T-helper 17 cell (primary cell): ENCODE results near the gene ZNF791. TPM values are rescaled to one million over a fixed set of nuclear protein-coding genes. Genes with fewer than 3 reads are reported as not detected.
A peak's percentile ranks its signal among the peaks of the same experiment; 100 is the strongest.
"Not testable (repeated sequence)": the region's sequence is repeated elsewhere in the genome, so short reads cannot be mapped to it uniquely, and the experiment has no call there.

Experiments used
- ATAC-seq: fragments of 150-1000 bp; cut with Tn5 transposase; 2 replicates; pipeline ENCODE4 v1.10.0; 2021; ENCODE audit warnings: mild to moderate bottlenecking, moderate library complexity
- DNase-seq, 3 donors: peaks; one replicate each; pipeline versions ENCODE4 v3.0.0 to v3.0.0-alpha.2; 2020 to 2021
- H3K9me3 ChIP-seq: one replicate; pipeline ENCODE4 v1.7.0; 2013; ENCODE audit warnings: low read length, mild to moderate bottlenecking; ENCODE audit not compliant: control insufficient read depth, poor library complexity, severe bottlenecking
- H3K27ac Mint-ChIP-seq: one replicate; pipeline ENCODE4 v1.8.0; 2022; ENCODE audit warnings: mild to moderate bottlenecking, moderate library complexity, mixed read lengths
- H3K27me3 Mint-ChIP-seq: one replicate; pipeline ENCODE4 v1.8.0; 2022; ENCODE audit warnings: mixed read lengths
- H3K36me3 Mint-ChIP-seq: one replicate; pipeline ENCODE4 v1.8.0; 2022; ENCODE audit warnings: low read depth, mixed read lengths
- H3K4me1 Mint-ChIP-seq: one replicate; pipeline ENCODE4 v1.8.0; 2022; ENCODE audit warnings: mild to moderate bottlenecking, mixed read lengths
- H3K4me3 Mint-ChIP-seq: one replicate; pipeline ENCODE4 v1.8.0; 2022; ENCODE audit warnings: mild to moderate bottlenecking, moderate library complexity, mixed read lengths
- total RNA-seq, 4 donors: library from RNA in 2 of 4; stranded (reverse) in 2 of 4; gene quantifications; one replicate each; pipeline ENCODE4 v1.2.3 and lab custom pipeline; 2022 to 2026

Gene ZNF791
- total RNA-seq, 2 donors from 2014 or later = 46.2 to 47.0 TPM

DNA sequence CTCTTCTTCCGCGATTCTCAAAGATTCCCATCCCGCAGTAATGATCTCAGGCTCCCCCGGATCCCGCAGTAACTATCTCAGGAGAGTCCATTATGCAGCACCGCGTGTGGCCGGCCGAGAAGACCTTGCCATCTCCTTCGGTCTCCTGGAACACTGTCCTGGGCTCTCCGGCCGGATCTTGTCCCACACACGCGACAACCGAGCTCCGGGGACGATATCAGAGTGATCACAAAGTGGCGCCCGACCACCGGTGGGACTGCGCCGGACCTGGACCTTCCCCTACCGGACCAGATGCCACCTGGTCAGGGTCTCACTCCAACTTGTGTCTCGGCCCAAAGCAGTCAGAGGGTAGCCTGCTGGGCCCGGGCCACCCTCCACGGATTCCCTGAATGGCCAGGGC lies 31.8 kb downstream of the ZNF791 start:
- H3K4me3 Mint-ChIP-seq = no peak overlapping the region
- no peaks in the 10 kb centered on the region for H3K9me3 ChIP-seq
- H3K4me1 Mint-ChIP-seq = peaks cover 6% of the 10 kb centered on the region
- H3K27me3 Mint-ChIP-seq = no peaks in the 10 kb centered on the region
- H3K36me3 Mint-ChIP-seq = no peaks in the 10 kb centered on the region
- peak overlapping the region; percentile 27 for H3K27ac Mint-ChIP-seq
- ATAC-seq = no peak
- no peak for DNase-seq

DNA sequence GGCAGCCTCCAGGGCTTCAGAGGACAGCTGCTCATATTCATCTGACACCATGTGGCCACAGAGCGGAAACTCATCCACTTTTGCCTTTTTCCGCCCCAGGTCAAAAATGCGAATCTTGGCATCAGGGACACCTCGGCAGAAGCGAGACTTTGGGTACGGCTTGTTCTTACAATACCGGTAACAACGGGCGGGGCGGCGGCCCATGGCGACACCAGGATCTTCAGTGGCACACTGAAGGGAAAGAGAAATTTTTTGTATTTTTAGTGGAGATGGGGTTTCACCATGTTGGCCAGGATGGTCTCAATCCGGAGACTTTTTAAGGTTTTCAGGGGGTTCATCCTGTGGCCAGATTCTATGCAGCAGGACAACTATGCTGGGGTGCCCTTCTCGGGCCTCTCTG lies 33.0 kb downstream of the ZNF791 start:
- not testable (repeated sequence) for H3K36me3 Mint-ChIP-seq, H3K4me3 Mint-ChIP-seq, H3K4me1 Mint-ChIP-seq, ATAC-seq, H3K27me3 Mint-ChIP-seq, H3K9me3 ChIP-seq, DNase-seq, H3K27ac Mint-ChIP-seq

DNA sequence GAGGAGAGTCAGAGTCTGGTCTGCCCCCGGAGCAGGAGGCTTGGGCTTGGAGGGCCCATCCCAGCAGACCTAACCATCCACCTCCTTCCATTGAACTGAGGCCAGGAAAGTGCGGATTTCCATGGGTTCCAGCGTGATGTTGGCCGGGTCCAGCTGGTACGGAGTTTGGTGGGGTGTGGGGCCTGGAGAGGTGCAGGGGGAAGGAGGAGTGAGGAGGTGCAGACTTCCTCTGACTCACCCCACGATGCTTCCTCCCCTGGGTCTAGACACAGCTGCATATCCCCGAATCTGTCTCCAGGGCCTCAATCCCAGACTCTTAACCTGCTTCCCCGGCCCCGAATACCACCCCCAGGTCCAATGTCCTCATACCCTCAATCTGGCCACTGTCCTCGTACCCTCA lies 35.8 kb downstream of the ZNF791 start:
- Mint-ChIP-seq H3K4me1 (no peaks in the 10 kb centered on the region), H3K4me3 (peak overlapping the region; percentile 39), H3K36me3 (no peaks in the 10 kb centered on the region), H3K27ac (peak overlapping the region; percentile 51), H3K27me3 (no peaks in the 10 kb centered on the region)
- DNase-seq = no peak
- no peak for ATAC-seq
- H3K9me3 ChIP-seq = no peaks in the 10 kb centered on the region

- H3K9me3 ChIP-seq = no peaks in the 10 kb centered on the region
- peak overlapping the region; percentile 39 for H3K4me3 Mint-ChIP-seq
- H3K36me3 Mint-ChIP-seq = no peaks in the 10 kb centered on the region
- DNase-seq (no peak), ATAC-seq (no peak)
- no peaks in the 10 kb centered on the region for H3K27me3 Mint-ChIP-seq
- no peaks in the 10 kb centered on the region for H3K4me1 Mint-ChIP-seq
- no peak overlapping the region for H3K27ac Mint-ChIP-seq
Measured at GRCh38 chr19:12647047-12647446, 36.3 kb downstream of the ZNF791 start.

DNA sequence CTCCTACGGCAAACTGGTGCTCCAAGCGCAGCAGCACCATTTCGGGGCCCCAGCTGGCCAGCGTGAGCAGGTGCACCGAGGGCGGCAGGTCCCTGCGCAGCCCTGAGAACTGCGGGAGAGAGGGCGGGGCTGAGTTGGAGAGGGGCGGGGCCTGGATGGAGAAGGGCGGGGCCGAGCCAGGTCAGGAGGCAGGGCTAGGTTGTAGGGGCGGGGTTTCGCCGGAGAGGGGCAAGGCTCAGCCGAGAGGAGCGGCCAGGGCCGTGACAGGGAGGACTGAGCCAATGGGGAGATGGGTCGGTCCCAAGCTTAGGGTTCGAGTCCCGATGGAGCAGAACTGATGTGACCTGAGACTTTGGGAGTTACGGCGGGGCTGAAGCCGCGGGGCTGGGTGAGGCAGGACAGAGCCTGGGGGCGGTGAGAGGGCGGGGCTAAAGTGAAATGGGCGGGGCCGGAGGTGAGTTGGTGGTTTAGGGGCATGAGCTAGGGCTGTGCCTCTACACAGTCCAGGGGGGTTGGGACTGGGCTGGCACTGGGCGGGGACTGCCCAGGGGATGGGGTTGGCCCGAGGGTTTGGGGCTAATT lies 36.9 kb downstream of the ZNF791 start:
- ATAC-seq = peak; percentile 74
- no peak overlapping the region for H3K27ac Mint-ChIP-seq

DNA sequence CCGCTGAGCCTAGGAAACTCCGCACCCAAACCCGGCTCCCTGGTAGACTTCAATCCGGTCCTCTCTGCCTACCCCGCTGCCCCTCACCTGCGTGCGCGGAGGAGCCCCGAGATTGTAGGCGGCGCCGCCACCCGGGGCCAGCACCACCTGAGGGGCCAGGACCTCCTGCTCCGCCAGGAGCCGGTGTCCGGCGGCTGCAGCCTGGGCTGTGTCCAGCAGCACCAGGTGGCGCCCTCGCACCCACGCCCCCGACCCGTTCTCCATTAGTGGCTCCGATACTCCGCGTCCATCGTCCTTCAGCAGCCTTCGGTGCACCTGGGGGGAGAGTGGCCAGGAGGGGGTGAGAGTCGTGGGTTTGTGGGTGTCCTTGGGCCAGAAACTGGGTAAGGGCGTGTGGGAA lies 37.4 kb downstream of the ZNF791 start:
- Mint-ChIP-seq H3K36me3 (no peaks in the 10 kb centered on the region), H3K4me1 (no peaks in the 10 kb centered on the region), H3K27me3 (no peaks in the 10 kb centered on the region), H3K27ac (no peak overlapping the region), H3K4me3 (no peak overlapping the region)
- no peaks in the 10 kb centered on the region for H3K9me3 ChIP-seq
- ATAC-seq (no peak), DNase-seq (no peak)

More for the DNA sequence above, 36.9 kb downstream of the ZNF791 start:
- DNase-seq = peak in 1 of 3 donors; percentile 24
- Mint-ChIP-seq H3K27me3 (no peaks in the 10 kb centered on the region), H3K36me3 (no peaks in the 10 kb centered on the region), H3K4me1 (no peaks in the 10 kb centered on the region), H3K4me3 (peak overlapping the region; percentile 7)
- no peaks in the 10 kb centered on the region for H3K9me3 ChIP-seq

DNA sequence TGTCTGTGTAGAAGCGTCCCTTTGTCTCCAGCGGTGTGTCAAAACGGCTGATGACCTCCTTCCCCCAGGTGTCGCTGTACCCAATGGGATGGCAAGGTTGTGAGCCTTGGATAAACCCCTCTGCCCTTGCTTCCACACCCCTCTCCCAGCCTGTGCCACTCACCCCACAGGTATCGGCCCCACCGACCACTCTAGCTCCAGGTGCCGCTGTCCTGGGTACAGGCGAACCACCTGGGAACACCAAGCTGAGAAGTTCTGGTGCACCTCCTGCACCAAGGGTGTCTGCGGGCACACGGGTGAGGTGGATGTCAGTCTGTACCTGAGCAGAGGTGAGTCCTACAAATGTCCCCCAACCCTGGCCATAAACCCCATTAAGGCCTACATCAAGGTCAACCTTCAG lies 39.2 kb downstream of the ZNF791 start:
- no peak for ATAC-seq
- H3K4me3 Mint-ChIP-seq = no peak overlapping the region
- no peaks in the 10 kb centered on the region for H3K27me3 Mint-ChIP-seq
- H3K27ac Mint-ChIP-seq = no peak overlapping the region
- no peaks in the 10 kb centered on the region for H3K36me3 Mint-ChIP-seq
- H3K4me1 Mint-ChIP-seq = no peaks in the 10 kb centered on the region
- DNase-seq = no peak
- no peaks in the 10 kb centered on the region for H3K9me3 ChIP-seq

DNA sequence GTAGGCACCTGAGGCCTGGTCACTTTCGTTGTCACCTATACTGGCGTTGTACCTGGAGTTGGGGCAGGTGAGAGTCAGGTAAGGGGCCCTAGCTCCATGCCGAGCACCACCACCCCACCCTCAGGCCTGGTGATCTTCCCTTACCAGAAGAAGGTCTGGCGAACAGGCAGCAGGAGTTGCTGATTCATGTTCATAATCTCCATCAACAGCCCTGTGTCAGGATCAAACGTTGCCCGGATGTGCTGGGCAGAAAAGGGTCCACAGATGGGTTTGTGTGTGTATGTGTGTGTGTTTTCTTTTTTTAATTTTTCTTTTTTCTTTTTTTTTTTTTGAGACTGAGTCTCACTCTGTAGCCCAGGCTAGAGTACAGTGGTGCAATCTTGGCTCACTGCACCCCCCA lies 41.5 kb downstream of the ZNF791 start:
- Mint-ChIP-seq H3K4me3 (no peak overlapping the region), H3K4me1 (peaks cover 3% of the 10 kb centered on the region), H3K27ac (no peak overlapping the region), H3K36me3 (peaks cover 9% of the 10 kb centered on the region), H3K27me3 (no peaks in the 10 kb centered on the region)
- ATAC-seq = no peak
- DNase-seq = no peak
- no peaks in the 10 kb centered on the region for H3K9me3 ChIP-seq

- H3K27ac Mint-ChIP-seq = peak overlapping the region; percentile 41
- H3K36me3 Mint-ChIP-seq = peaks cover 16% of the 10 kb centered on the region
Measured at GRCh38 chr19:12655546-12655945, 44.8 kb downstream of the ZNF791 start.

GRCh38 chr19:12656899-12657571 lies 46.3 kb downstream of the ZNF791 start:
- peak; percentile 30 for ATAC-seq
- peaks cover 5% of the 10 kb centered on the region for H3K4me1 Mint-ChIP-seq

More at GRCh38 chr19:12655546-12655945, 44.8 kb downstream of the ZNF791 start:
- Mint-ChIP-seq H3K4me1 (peaks cover 5% of the 10 kb centered on the region), H3K27me3 (no peaks in the 10 kb centered on the region), H3K4me3 (no peak overlapping the region)
- no peak for ATAC-seq
- no peak for DNase-seq
- no peaks in the 10 kb centered on the region for H3K9me3 ChIP-seq

GRCh38 chr19:12657966-12658365 lies 47.2 kb downstream of the ZNF791 start:
- Mint-ChIP-seq H3K27me3 (no peaks in the 10 kb centered on the region), H3K4me1 (peaks cover 5% of the 10 kb centered on the region), H3K36me3 (peaks cover 16% of the 10 kb centered on the region), H3K4me3 (no peak overlapping the region), H3K27ac (no peak overlapping the region)
- no peak for DNase-seq
- no peak for ATAC-seq
- H3K9me3 ChIP-seq = no peaks in the 10 kb centered on the region

More at GRCh38 chr19:12656899-12657571, 46.3 kb downstream of the ZNF791 start:
- DNase-seq = no peak
- no peak overlapping the region for H3K27ac Mint-ChIP-seq
- no peak overlapping the region for H3K4me3 Mint-ChIP-seq
- peaks cover 16% of the 10 kb centered on the region for H3K36me3 Mint-ChIP-seq
- no peaks in the 10 kb centered on the region for H3K9me3 ChIP-seq
- no peaks in the 10 kb centered on the region for H3K27me3 Mint-ChIP-seq

GRCh38 chr19:12660980-12661379 lies 50.3 kb downstream of the ZNF791 start:
- DNase-seq (no peak), ATAC-seq (no peak)
- Mint-ChIP-seq H3K36me3 (peaks cover 7% of the 10 kb centered on the region), H3K4me1 (peaks cover 16% of the 10 kb centered on the region), H3K27me3 (no peaks in the 10 kb centered on the region), H3K27ac (no peak overlapping the region), H3K4me3 (no peak overlapping the region)
- no peaks in the 10 kb centered on the region for H3K9me3 ChIP-seq

DNA sequence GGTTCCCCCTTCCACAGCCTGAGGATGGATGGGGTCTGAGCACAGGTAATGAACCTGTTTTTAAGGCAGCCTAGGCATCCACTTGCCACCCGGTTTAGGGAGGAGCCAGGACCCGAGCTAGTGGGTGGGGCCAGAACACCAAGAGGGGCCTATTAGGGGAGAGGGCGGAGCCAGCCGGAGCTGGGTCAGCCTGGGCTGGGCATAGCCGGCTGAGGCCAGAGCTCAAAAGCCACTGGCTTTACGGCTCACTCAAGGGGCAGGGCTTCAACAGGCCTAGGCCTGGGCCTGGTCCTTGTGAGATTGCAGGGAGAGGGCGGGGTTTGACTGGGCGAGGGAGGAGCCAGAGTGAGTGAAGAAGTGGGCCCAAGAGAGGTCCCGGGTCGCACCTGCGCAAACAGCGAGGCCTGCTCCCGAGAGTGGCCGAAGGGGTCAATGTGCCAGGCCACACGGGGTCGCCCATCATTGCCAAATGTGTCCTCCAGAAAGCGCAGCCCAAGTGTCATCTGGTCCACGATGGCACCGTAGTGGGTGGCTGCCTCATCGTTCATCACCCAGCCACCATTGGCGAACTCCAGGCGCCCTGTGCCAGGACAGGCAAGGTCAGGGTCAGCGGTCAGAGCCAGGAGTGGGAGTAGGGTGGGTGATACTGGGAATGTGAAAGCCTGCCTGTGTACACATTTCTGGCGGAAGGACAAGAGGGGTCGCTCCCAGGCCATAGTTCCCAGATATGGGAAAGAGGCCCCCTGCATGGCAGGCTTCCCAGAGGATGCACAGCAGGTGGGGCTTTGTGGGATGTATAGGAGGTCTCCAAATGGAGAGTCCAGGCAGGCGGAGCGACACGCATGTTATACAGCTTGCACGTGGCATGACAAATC lies 53.9 kb downstream of the ZNF791 start:
- H3K36me3 Mint-ChIP-seq = peaks cover 8% of the 10 kb centered on the region
- H3K27ac Mint-ChIP-seq = peak overlapping the region; percentile 99
- ATAC-seq (no peak), DNase-seq (no peak)
- H3K9me3 ChIP-seq = no peaks in the 10 kb centered on the region
- peak overlapping the region; percentile 99 for H3K4me3 Mint-ChIP-seq
- no peaks in the 10 kb centered on the region for H3K27me3 Mint-ChIP-seq
- peaks cover 39% of the 10 kb centered on the region for H3K4me1 Mint-ChIP-seq
